Liver (tissue), 9 donors: ENCODE results near the gene B4GALT4. TPM values are rescaled to one million over a fixed set of nuclear protein-coding genes. Genes with fewer than 3 reads are reported as not detected.
"Not testable (repeated sequence)": the region's sequence is repeated elsewhere in the genome, so short reads cannot be mapped to it uniquely, and the experiment has no call there.

ENCODE experiments used
- DNase-seq: peaks from one replicate; pipeline ENCODE4 v3.0.0-alpha.2; 2017; ENCODE audit warnings: low spot score
- H3K27ac ChIP-seq, 2 donors: one replicate each; pipeline ENCODE4 v1.7.0; 2013; ENCODE audit warnings: inconsistent platforms in 2 of 2, low read length in 2 of 2, control low read depth in 1 of 2, low read depth in 1 of 2, mild to moderate bottlenecking in 1 of 2
- H3K27me3 ChIP-seq, 4 donors: one replicate each; pipeline versions ENCODE4 v1.6.1 to v1.7.0; 2013; ENCODE audit warnings: low read length in 3 of 4, inconsistent platforms in 1 of 4, mild to moderate bottlenecking in 1 of 4, moderate library complexity in 1 of 4; ENCODE audit not compliant: control insufficient read depth in 4 of 4, insufficient read depth in 4 of 4
- H3K36me3 ChIP-seq, 4 donors: one replicate each; pipeline versions ENCODE4 v1.6.1 to v1.7.0; 2013; ENCODE audit warnings: low read length in 3 of 4, mild to moderate bottlenecking in 3 of 4, low read depth in 1 of 4, moderate library complexity in 1 of 4; ENCODE audit not compliant: control insufficient read depth in 4 of 4, insufficient read depth in 3 of 4
- H3K4me1 ChIP-seq, 4 donors: one replicate each; pipeline versions ENCODE4 v1.6.1 to v1.7.0; 2013; ENCODE audit warnings: low read length in 3 of 4, mild to moderate bottlenecking in 3 of 4, moderate library complexity in 1 of 4; ENCODE audit not compliant: control insufficient read depth in 4 of 4, insufficient read depth in 4 of 4
- H3K4me3 ChIP-seq, 3 donors: one replicate each; pipeline versions ENCODE4 v1.6.1 to v1.7.0; 2013; ENCODE audit warnings: low read length in 3 of 3, control low read depth in 1 of 3, low read depth in 1 of 3, mild to moderate bottlenecking in 1 of 3
- H3K9ac ChIP-seq, 2 donors: one replicate each; pipeline ENCODE4 v1.7.0; 2013; ENCODE audit warnings: low read length in 2 of 2, mild to moderate bottlenecking in 2 of 2, moderate library complexity in 2 of 2, control low read depth in 1 of 2, low read depth in 1 of 2
- H3K9me3 ChIP-seq, 4 donors: one replicate each; pipeline versions ENCODE4 v1.6.1 to v1.7.0; 2013; ENCODE audit warnings: low read length in 3 of 4; ENCODE audit not compliant: control insufficient read depth in 4 of 4
- EGR1 ChIP-seq, 2 donors: IDR thresholded peaks; 2 replicates each; pipeline ENCODE4 v1.6.1; 2016 to 2018; ENCODE audit warnings: antibody characterized with exemption in 2 of 2, low read depth in 2 of 2
- GABPA ChIP-seq, 2 donors: IDR thresholded peaks in 1 of 2; conservative IDR thresholded peaks in 1 of 2; 2 replicates each; pipeline ENCODE4 v1.6.1; 2016; ENCODE audit warnings: antibody characterized with exemption in 2 of 2, mild to moderate bottlenecking in 1 of 2, moderate library complexity in 1 of 2
- HNF4G ChIP-seq: IDR thresholded peaks from 2 replicates; pipeline ENCODE4 v1.6.1; 2016; ENCODE audit warnings: antibody characterized with exemption
- NR2F2 ChIP-seq: IDR thresholded peaks from 2 replicates; pipeline ENCODE4 v1.6.1; 2016; ENCODE audit warnings: antibody characterized with exemption
- RAD21 ChIP-seq, 2 donors: IDR thresholded peaks; 2 replicates each; pipeline ENCODE4 v1.6.1; 2016; ENCODE audit warnings: antibody characterized with exemption in 2 of 2, mild to moderate bottlenecking in 2 of 2
- REST ChIP-seq: IDR thresholded peaks from 2 replicates; pipeline ENCODE4 v1.6.1; 2016; ENCODE audit warnings: antibody characterized with exemption, mild to moderate bottlenecking
- SP1 ChIP-seq: IDR thresholded peaks from 2 replicates; pipeline ENCODE4 v1.6.1; 2018; ENCODE audit warnings: antibody characterized with exemption, mild to moderate bottlenecking
- TAF1 ChIP-seq: conservative IDR thresholded peaks from 2 replicates; pipeline ENCODE4 v1.6.1; 2016; ENCODE audit warnings: antibody characterized with exemption, mild to moderate bottlenecking
- WGBS: extraction: QIAGEN DNeasy Blood & Tissue Kit; methylation state at CpG from one replicate; pipeline ENCODE4 v1.1.7; 2013; 5-methylcytosine and 5-hydroxymethylcytosine counted together
- polyA plus RNA-seq, 2 donors: library from polyadenylated mRNA; stranded (reverse) in 1 of 2; unstranded in 1 of 2; fragments of 200-250 nt in 1 of 2; fragments of >200 nt in 1 of 2; fragmentation: Nextera tagmentation in 1 of 2; extraction: Ambion mirVana in 1 of 2; gene quantifications; one replicate each; pipeline versions ENCODE4 v1.2.1 to v1.2.3, GENCODE V29; 2013 to 2015
- total RNA-seq, 2 donors: library from RNA; depleted of rRNA; stranded (reverse); fragments of >200 nt; gene quantifications; one replicate each; pipeline ENCODE4 v1.2.3, GENCODE V29; 2014
- TF ChIP-seq, protein P1 (sequence below): IDR thresholded peaks from 2 replicates; pipeline ENCODE4 v1.6.1; 2016; ENCODE audit warnings: antibody characterized with exemption
- TF ChIP-seq, protein P2 (sequence below): IDR thresholded peaks from 2 replicates; pipeline ENCODE4 v1.6.1; 2016; ENCODE audit warnings: antibody characterized with exemption
- TF ChIP-seq, protein P3 (sequence below): IDR thresholded peaks from 2 replicates; pipeline ENCODE4 v1.6.1; 2016; ENCODE audit warnings: antibody characterized with exemption
- donor health status: healthy.
- donor health status: healthy.
- donor health status: healthy.
- donor health status: healthy.
- donor health status: healthy.

B4GALT4 gene
- total and polyA plus RNA-seq, 4 donors: 9.3 to 14.6 (median 10.5) TPM

DNA sequence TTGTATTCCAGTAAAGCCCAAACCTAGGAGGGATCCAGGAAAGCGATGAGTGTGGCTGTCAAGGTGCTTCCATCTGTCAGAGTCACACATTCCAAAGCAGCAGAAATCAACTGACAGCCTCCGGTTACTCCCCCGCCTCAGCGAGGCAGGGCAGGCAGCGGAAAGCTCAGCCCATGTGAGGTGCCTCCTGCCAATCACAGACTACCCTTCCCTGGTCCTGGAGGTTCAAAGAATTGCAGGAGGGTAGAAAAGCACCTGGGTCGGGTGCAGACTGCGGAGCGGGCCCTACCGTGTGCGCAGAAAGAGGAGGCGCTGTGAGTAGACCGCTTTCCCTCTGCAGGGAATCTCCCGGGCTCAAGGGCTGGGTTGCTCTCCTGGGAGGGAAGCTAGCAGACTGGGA lies 67.4 kb downstream of the B4GALT4 start, which contains the start of gene UPK1B:
Gene UPK1B (plus strand): TSS at position 274 of the 400 bp plus-strand sequence. CDS start 13,144 bp downstream, outside the sequence.
- Histone ChIP-seq H3K27me3 (peaks cover 0 to 5% (median 0%) of the 10 kb centered on the region in 4 donors), H3K4me3 (no peak within 1 kb of the TSS), H3K27ac (no peak within 1 kb of the TSS), H3K4me1 (peaks cover 0 to 2% (median 0%) of the 10 kb centered on the region in 4 donors), H3K36me3 (no peaks in the 10 kb centered on the region), H3K9me3 (no peaks in the 10 kb centered on the region), H3K9ac (no peak within 1 kb of the TSS)
- 56% methylated on average over 13 of the region's 13 CpGs for WGBS
- TF ChIP-seq, protein P1, sequence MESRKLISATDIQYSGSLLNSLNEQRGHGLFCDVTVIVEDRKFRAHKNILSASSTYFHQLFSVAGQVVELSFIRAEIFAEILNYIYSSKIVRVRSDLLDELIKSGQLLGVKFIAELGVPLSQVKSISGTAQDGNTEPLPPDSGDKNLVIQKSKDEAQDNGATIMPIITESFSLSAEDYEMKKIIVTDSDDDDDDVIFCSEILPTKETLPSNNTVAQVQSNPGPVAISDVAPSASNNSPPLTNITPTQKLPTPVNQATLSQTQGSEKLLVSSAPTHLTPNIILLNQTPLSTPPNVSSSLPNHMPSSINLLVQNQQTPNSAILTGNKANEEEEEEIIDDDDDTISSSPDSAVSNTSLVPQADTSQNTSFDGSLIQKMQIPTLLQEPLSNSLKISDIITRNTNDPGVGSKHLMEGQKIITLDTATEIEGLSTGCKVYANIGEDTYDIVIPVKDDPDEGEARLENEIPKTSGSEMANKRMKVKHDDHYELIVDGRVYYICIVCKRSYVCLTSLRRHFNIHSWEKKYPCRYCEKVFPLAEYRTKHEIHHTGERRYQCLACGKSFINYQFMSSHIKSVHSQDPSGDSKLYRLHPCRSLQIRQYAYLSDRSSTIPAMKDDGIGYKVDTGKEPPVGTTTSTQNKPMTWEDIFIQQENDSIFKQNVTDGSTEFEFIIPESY: no peak
- TF ChIP-seq HNF4G (no peak), SP1 (no peak), TAF1 (no peak), GABPA (IDR thresholded peaks at IDR 0.05 in 1 of 2, conservative IDR thresholded peaks at IDR 0.05 in 1 of 2) (no peak), EGR1 (IDR thresholded peaks at IDR 0.05; ENCODE audit: low read depth in 2 of 2) (no peak)
- TF ChIP-seq, protein P2, sequence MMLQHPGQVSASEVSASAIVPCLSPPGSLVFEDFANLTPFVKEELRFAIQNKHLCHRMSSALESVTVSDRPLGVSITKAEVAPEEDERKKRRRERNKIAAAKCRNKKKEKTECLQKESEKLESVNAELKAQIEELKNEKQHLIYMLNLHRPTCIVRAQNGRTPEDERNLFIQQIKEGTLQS: no peak
- no peak for DNase-seq

- Histone ChIP-seq H3K4me1 (peaks cover 0 to 2% (median 0%) of the 10 kb centered on the region in 4 donors), H3K9me3 (no peaks in the 10 kb centered on the region), H3K9ac (no peak overlapping the region), H3K36me3 (no peaks in the 10 kb centered on the region), H3K4me3 (no peak overlapping the region), H3K27ac (no peak overlapping the region), H3K27me3 (no peaks in the 10 kb centered on the region)
- 90% methylated on average over 3 of the region's 3 CpGs for WGBS
- no peak for DNase-seq
- TF ChIP-seq NR2F2 (no peak), SP1 (no peak), GABPA (IDR thresholded peaks at IDR 0.05 in 1 of 2, conservative IDR thresholded peaks at IDR 0.05 in 1 of 2) (no peak), REST (no peak), RAD21 (IDR thresholded peaks at IDR 0.05) (no peak)
- TF ChIP-seq, protein P2: no peak
- TF ChIP-seq, protein P3, sequence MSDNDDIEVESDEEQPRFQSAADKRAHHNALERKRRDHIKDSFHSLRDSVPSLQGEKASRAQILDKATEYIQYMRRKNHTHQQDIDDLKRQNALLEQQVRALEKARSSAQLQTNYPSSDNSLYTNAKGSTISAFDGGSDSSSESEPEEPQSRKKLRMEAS: no peak
- TF ChIP-seq, protein P1: no peak
Observed at GRCh38 chr3:119170821-119171220, 69.9 kb downstream of the B4GALT4 start.

DNA sequence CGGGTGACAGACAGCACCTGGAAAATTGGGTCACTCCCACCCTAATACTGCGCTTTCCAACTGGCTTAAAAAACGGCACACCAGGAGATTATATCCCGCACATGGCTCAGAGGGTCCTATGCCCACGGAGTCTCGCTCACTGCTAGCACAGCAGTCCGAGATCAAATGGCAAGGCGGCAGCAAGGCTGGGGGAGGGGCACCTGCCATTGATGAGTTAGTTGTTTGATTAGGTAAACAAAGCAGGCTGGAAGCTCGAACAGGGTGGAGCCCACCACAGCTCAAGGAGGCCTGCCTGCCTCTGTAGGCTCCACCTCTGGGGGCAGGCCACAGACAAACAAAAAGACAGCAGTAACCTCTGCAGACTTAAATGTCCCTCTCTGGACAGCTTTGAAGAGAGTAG lies 75.9 kb downstream of the B4GALT4 start:
- not testable (repeated sequence) for H3K36me3 ChIP-seq, H3K27me3 ChIP-seq, H3K9me3 ChIP-seq, H3K9ac ChIP-seq, H3K4me3 ChIP-seq, DNase-seq, H3K27ac ChIP-seq, H3K4me1 ChIP-seq
- WGBS: 89% methylated on average over 9 of the region's 9 CpGs
